Neuronal stem cell (in vitro differentiated cells): Measurements from ENCODE around the gene SPINDOC.

Experiments
- DNase-seq: peaks from one replicate; pipeline ENCODE4 v3.0.0-alpha.2; 2013; ENCODE audit warnings: low spot score
- H2AFZ ChIP-seq: one replicate; pipeline ENCODE4 v1.6.1; 2013; ENCODE audit warnings: mild to moderate bottlenecking, low read length, inconsistent platforms
- H2AK5ac ChIP-seq: 2 replicates; pipeline ENCODE4 v1.6.1; 2013; ENCODE audit warnings: low read depth, mild to moderate bottlenecking, inconsistent platforms, low read length, moderate library complexity, mixed read lengths
- H2BK120ac ChIP-seq: 2 replicates; pipeline ENCODE4 v1.6.1; 2013; ENCODE audit warnings: low read depth, mild to moderate bottlenecking, inconsistent platforms, low read length, moderate library complexity, mixed read lengths
- H2BK12ac ChIP-seq: one replicate; pipeline ENCODE4 v1.6.1; 2013; ENCODE audit warnings: low read length, inconsistent platforms
- H2BK15ac ChIP-seq: 2 replicates; pipeline ENCODE4 v1.6.1; 2013; ENCODE audit warnings: mild to moderate bottlenecking, low read length, inconsistent platforms, mixed read lengths
- H2BK5ac ChIP-seq: one replicate; pipeline ENCODE4 v1.6.1; 2013; ENCODE audit warnings: inconsistent platforms, mild to moderate bottlenecking, low read length, moderate library complexity
- H3K14ac ChIP-seq: one replicate; pipeline ENCODE4 v1.6.1; 2013; ENCODE audit warnings: low read length, inconsistent platforms
- H3K18ac ChIP-seq: 2 replicates; pipeline ENCODE4 v1.6.1; 2013; ENCODE audit warnings: low read length, inconsistent platforms
- H3K23ac ChIP-seq: 2 replicates; pipeline ENCODE4 v1.6.1; 2013; ENCODE audit warnings: low read depth, mild to moderate bottlenecking, mixed read lengths, low read length, inconsistent platforms; ENCODE audit not compliant: poor library complexity
- H3K27ac ChIP-seq: replicated peaks from 3 replicates; pipeline ENCODE4 v1.5.1; 2013; ENCODE audit warnings: low read length, inconsistent platforms
- H3K27me3 ChIP-seq, 3 experiments: 2 replicates each; pipeline ENCODE4 v1.6.1; 2013; ENCODE audit warnings: low read length in 3 of 3, mild to moderate bottlenecking in 2 of 3, inconsistent platforms in 1 of 3, low read depth in 1 of 3, mixed read lengths in 1 of 3, moderate library complexity in 1 of 3; ENCODE audit not compliant: control insufficient read depth in 3 of 3, insufficient read depth in 3 of 3
- H3K36me3 ChIP-seq, 2 donors: replicated peaks in 1 of 2; 2 replicates each; pipeline ENCODE4 v1.6.1; 2013; ENCODE audit warnings: low read length in 2 of 2; ENCODE audit not compliant: control insufficient read depth in 2 of 2, insufficient read depth in 2 of 2
- H3K4ac ChIP-seq: 2 replicates; pipeline ENCODE4 v1.6.1; 2013; ENCODE audit warnings: inconsistent platforms, mild to moderate bottlenecking, low read length, moderate library complexity
- H3K4me1 ChIP-seq, 2 donors: 1 replicate in 1 of 2; 2 replicates in 1 of 2; pipeline ENCODE4 v1.6.1; 2013; ENCODE audit warnings: low read length in 2 of 2, low read depth in 1 of 2; ENCODE audit not compliant: control insufficient read depth in 2 of 2, insufficient read depth in 1 of 2
- H3K4me2 ChIP-seq: one replicate; pipeline ENCODE4 v1.6.1; 2013; ENCODE audit warnings: mild to moderate bottlenecking, low read length, inconsistent platforms; ENCODE audit not compliant: insufficient read depth, poor library complexity, severe bottlenecking
- H3K4me3 ChIP-seq, 2 donors: 2 replicates each; pipeline ENCODE4 v1.5.1; 2013; ENCODE audit warnings: low read length in 2 of 2, mild to moderate bottlenecking in 2 of 2, inconsistent platforms in 1 of 2, moderate library complexity in 1 of 2
- H3K79me1 ChIP-seq: one replicate; pipeline ENCODE4 v1.6.1; 2013; ENCODE audit warnings: low read depth, mild to moderate bottlenecking, inconsistent platforms, low read length, moderate library complexity
- H3K9ac ChIP-seq: one replicate; pipeline ENCODE4 v1.6.1; 2013; ENCODE audit warnings: mild to moderate bottlenecking, low read depth, low read length, inconsistent platforms; ENCODE audit not compliant: poor library complexity
- H3K9me3 ChIP-seq, 2 donors: replicated peaks in 1 of 2; 2 replicates each; pipeline versions ENCODE3 to v1.6.1; 2013; ENCODE audit warnings: low read length in 2 of 2, mild to moderate bottlenecking in 2 of 2, inconsistent platforms in 1 of 2, low read depth in 1 of 2, mixed read lengths in 1 of 2, moderate library complexity in 1 of 2; ENCODE audit not compliant: control insufficient read depth in 2 of 2, insufficient read depth in 1 of 2
- H4K8ac ChIP-seq: one replicate; pipeline ENCODE4 v1.6.1; 2013; ENCODE audit warnings: low read depth, mild to moderate bottlenecking, inconsistent platforms, low read length, moderate library complexity
- H4K91ac ChIP-seq: one replicate; pipeline ENCODE4 v1.6.1; 2013; ENCODE audit warnings: low read length, low read depth, mild to moderate bottlenecking, inconsistent platforms; ENCODE audit not compliant: poor library complexity
- WGBS, 2 donors: extraction: QIAGEN DNeasy Blood & Tissue Kit; methylation state at CpG; one replicate each; pipeline ENCODE4 v1.1.7; 2013; ENCODE audit warnings: missing lambda C conversion rate in 2 of 2, mixed read lengths in 1 of 2; ENCODE audit not compliant: insufficient read length in 2 of 2, insufficient replicate concordance in 1 of 2; ENCODE audit errors: extremely low coverage in 2 of 2; 5-methylcytosine and 5-hydroxymethylcytosine counted together

Gene SPINDOC

GRCh38 chr11:63844836-63845235, 31.6 kb downstream of the SPINDOC start:
- no peak for DNase-seq
- no peak overlapping the region for H3K14ac ChIP-seq
- no peak overlapping the region for H2AFZ ChIP-seq
- H2AK5ac ChIP-seq, result no peak overlapping the region
- H2BK12ac ChIP-seq, result no peak overlapping the region
- H3K9me3 ChIP-seq, result no peaks in the 10 kb centered on the region
- no peak overlapping the region for H2BK15ac ChIP-seq
- no peak overlapping the region for H3K4ac ChIP-seq
- WGBS, 2 donors, result no CpG with 5 or more reads among the region's 4 CpGs
- H4K8ac ChIP-seq, result no peak overlapping the region
- H3K36me3 ChIP-seq, result peaks cover 5 to 60% of the 10 kb centered on the region in 2 donors
- no peak overlapping the region for H4K91ac ChIP-seq
- H3K4me1 ChIP-seq, result peaks cover 13 to 25% of the 10 kb centered on the region in 2 donors
- H2BK120ac ChIP-seq, result no peak overlapping the region
- H3K27me3 ChIP-seq, result no peaks in the 10 kb centered on the region
- no peak overlapping the region for H3K4me3 ChIP-seq
- no peak overlapping the region for H3K4me2 ChIP-seq
- H2BK5ac ChIP-seq, result no peak overlapping the region
- no peak overlapping the region for H3K9ac ChIP-seq
- no peak overlapping the region for H3K18ac ChIP-seq
- no peak overlapping the region for H3K27ac ChIP-seq
- H3K23ac ChIP-seq, result no peak overlapping the region
- peaks cover 2% of the 10 kb centered on the region for H3K79me1 ChIP-seq

DNA sequence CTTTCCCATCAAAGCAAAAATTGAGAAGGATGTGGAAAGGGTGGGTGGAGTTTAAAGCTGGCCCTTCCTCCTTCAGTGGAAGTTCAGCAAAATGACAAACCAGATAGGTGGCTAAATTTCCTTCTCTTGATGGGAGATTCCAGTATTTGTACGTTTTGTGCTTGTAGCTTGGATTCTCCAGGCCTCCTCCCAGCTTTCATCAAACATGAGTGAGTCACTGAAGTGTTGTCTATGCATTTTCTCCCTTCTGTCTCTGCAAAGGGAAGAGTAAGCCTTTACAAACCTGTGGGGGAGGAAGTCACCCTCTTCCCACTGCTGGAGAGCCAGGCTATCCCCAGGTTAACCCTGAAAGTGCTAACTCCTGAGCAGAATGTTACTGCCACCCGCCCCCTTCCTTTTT, 32.0 kb downstream of the SPINDOC start:
- H2BK12ac ChIP-seq, result no peak overlapping the region
- H2BK5ac ChIP-seq, result no peak overlapping the region
- no peak overlapping the region for H3K23ac ChIP-seq
- H2BK120ac ChIP-seq, result no peak overlapping the region
- H3K9me3 ChIP-seq, result no peaks in the 10 kb centered on the region
- H4K91ac ChIP-seq, result no peak overlapping the region
- peaks cover 2% of the 10 kb centered on the region for H3K79me1 ChIP-seq
- H3K4me3 ChIP-seq, result no peak overlapping the region
- H3K4ac ChIP-seq, result no peak overlapping the region
- no peak overlapping the region for H3K18ac ChIP-seq
- no peak overlapping the region for H3K27ac ChIP-seq
- H4K8ac ChIP-seq, result no peak overlapping the region
- H3K4me2 ChIP-seq, result no peak overlapping the region
- no peak overlapping the region for H2AFZ ChIP-seq
- no peak overlapping the region for H3K9ac ChIP-seq
- no peak overlapping the region for H2AK5ac ChIP-seq
- no CpG with 5 or more reads among the region's 2 CpGs for WGBS, 2 donors
- peaks cover 5 to 60% of the 10 kb centered on the region in 2 donors for H3K36me3 ChIP-seq
- H3K27me3 ChIP-seq, result no peaks in the 10 kb centered on the region
- no peak for DNase-seq
- H3K14ac ChIP-seq, result no peak overlapping the region
- peaks cover 11 to 23% of the 10 kb centered on the region in 2 donors for H3K4me1 ChIP-seq
- H2BK15ac ChIP-seq, result no peak overlapping the region

GRCh38 chr11:63845911-63846310, 32.7 kb downstream of the SPINDOC start:
- Histone ChIP-seq H3K4me2 (no peak overlapping the region), H3K18ac (no peak overlapping the region), H3K9me3 (no peaks in the 10 kb centered on the region), H4K91ac (no peak overlapping the region), H2BK12ac (no peak overlapping the region), H3K4me3 (no peak overlapping the region), H3K79me1 (peaks cover 2% of the 10 kb centered on the region), H3K4me1 (peaks cover 6 to 18% of the 10 kb centered on the region in 2 donors), H3K36me3 (peaks cover 5 to 58% of the 10 kb centered on the region in 2 donors), H2BK120ac (no peak overlapping the region), H3K27ac (no peak overlapping the region), H2AK5ac (no peak overlapping the region), H3K23ac (no peak overlapping the region), H3K14ac (no peak overlapping the region), H3K9ac (no peak overlapping the region), H2BK15ac (no peak overlapping the region), H2BK5ac (no peak overlapping the region), H2AFZ (no peak overlapping the region), H3K27me3 (no peaks in the 10 kb centered on the region), H4K8ac (no peak overlapping the region), H3K4ac (no peak overlapping the region)
- no CpG with 5 or more reads among the region's 7 CpGs for WGBS, 2 donors
- DNase-seq, result no peak

- no peak overlapping the region for H3K4ac ChIP-seq
- H2BK15ac ChIP-seq, result no peak overlapping the region
- no peak overlapping the region for H2AK5ac ChIP-seq
- no peak overlapping the region for H3K4me3 ChIP-seq
- H3K36me3 ChIP-seq, result peaks cover 5 to 53% of the 10 kb centered on the region in 2 donors
- H3K4me1 ChIP-seq, result peaks cover 0 to 15% of the 10 kb centered on the region in 2 donors
- no peak overlapping the region for H3K4me2 ChIP-seq
- no peak overlapping the region for H2BK12ac ChIP-seq
- DNase-seq, result no peak
- no CpG with 5 or more reads among the region's 6 CpGs for WGBS, 2 donors
- H4K91ac ChIP-seq, result no peak overlapping the region
- no peak overlapping the region for H3K27ac ChIP-seq
- no peaks in the 10 kb centered on the region for H3K9me3 ChIP-seq
- H2BK5ac ChIP-seq, result no peak overlapping the region
- H2BK120ac ChIP-seq, result no peak overlapping the region
- H3K18ac ChIP-seq, result no peak overlapping the region
- no peak overlapping the region for H3K23ac ChIP-seq
- no peak overlapping the region for H3K9ac ChIP-seq
- H3K79me1 ChIP-seq, result peaks cover 2% of the 10 kb centered on the region
- H3K27me3 ChIP-seq, result no peaks in the 10 kb centered on the region
- H3K14ac ChIP-seq, result no peak overlapping the region
- no peak overlapping the region for H4K8ac ChIP-seq
- no peak overlapping the region for H2AFZ ChIP-seq
Observed at GRCh38 chr11:63846897-63847296, 33.6 kb downstream of the SPINDOC start.
